Calu3 (cell line): Measurements from ENCODE around the gene CHPF. TPM values are rescaled to one million over a fixed set of nuclear protein-coding genes. Genes with fewer than 3 reads are reported as not detected.

ENCODE experiments used
- BruUV-seq: library from RNA; stranded (reverse); fragments of 400-500 nt; replicated peaks from 2 replicates; lab custom pipeline; 2021; lab: Mats Ljungman, UMichigan
- CTCF ChIA-PET: fragments of 300-600 bp; sonication (Branson Sonifier 250); formaldehyde crosslinking; loops from one replicate; lab custom pipeline; 2022; ENCODE audit warnings: antibody characterized with exemption; lab: Charles Lee
- DNase-seq: peaks from one replicate; pipeline ENCODE4 v3.0.0; 2022
- H3K27ac Mint-ChIP-seq: one replicate; pipeline ENCODE4 v1.8.0; 2022; ENCODE audit warnings: mixed read lengths; ENCODE audit not compliant: unreplicated experiment
- H3K27me3 Mint-ChIP-seq: one replicate; pipeline ENCODE4 v1.8.0; 2022; ENCODE audit warnings: mixed read lengths; ENCODE audit not compliant: unreplicated experiment
- H3K36me3 Mint-ChIP-seq: one replicate; pipeline ENCODE4 v1.8.0; 2022; ENCODE audit warnings: mild to moderate bottlenecking, moderate library complexity, mixed read lengths; ENCODE audit not compliant: insufficient read depth, unreplicated experiment
- H3K4me1 Mint-ChIP-seq: one replicate; pipeline ENCODE4 v1.8.0; 2022; ENCODE audit warnings: mild to moderate bottlenecking, low read depth, mixed read lengths; ENCODE audit not compliant: unreplicated experiment
- H3K4me3 Mint-ChIP-seq: one replicate; pipeline ENCODE4 v1.8.0; 2022; ENCODE audit warnings: mild to moderate bottlenecking, low read depth, moderate library complexity, mixed read lengths; ENCODE audit not compliant: unreplicated experiment
- H3K9me3 Mint-ChIP-seq: one replicate; pipeline ENCODE4 v1.8.0; 2022; ENCODE audit warnings: low read depth, mixed read lengths; ENCODE audit not compliant: unreplicated experiment
- CTCF ChIP-seq: fragments of 200-600 bp; IDR thresholded peaks from one replicate; pipeline ENCODE4 v1.8.0; 2022; ENCODE audit warnings: antibody characterized with exemption; ENCODE audit not compliant: unreplicated experiment
- intact Hi-C: fragments of 100-400 bp; cut with micrococcal nuclease; formaldehyde crosslinking; loops from one replicate; pipeline ENCODE4 v1.10.0; 2022; ENCODE audit not compliant: unreplicated experiment
- total RNA-seq: library from RNA; stranded (reverse); gene quantifications from 2 replicates; pipeline ENCODE4 v1.2.3, GENCODE V29; 2022

Gene CHPF
- total RNA-seq, 1 experiment from 2014 or later: 141 TPM

- Mint-ChIP-seq H3K4me1 (no peaks in the 10 kb centered on the region), H3K36me3 (peaks cover 14% of the 10 kb centered on the region), H3K4me3 (no peak overlapping the region), H3K27ac (no peak overlapping the region), H3K27me3 (peaks cover 48% of the 10 kb centered on the region), H3K9me3 (no peaks in the 10 kb centered on the region)
- TF ChIP-seq CTCF: no peak
- intact Hi-C loops: no loop called here
- CTCF ChIA-PET: no interaction called here
- BruUV-seq: no TSS peak
- DNase-seq: no peak
Measured at GRCh38 chr2:219493086-219493485, 50.5 kb downstream of the CHPF start.

- Mint-ChIP-seq H3K36me3 (peaks cover 9% of the 10 kb centered on the region), H3K27me3 (peaks cover 53% of the 10 kb centered on the region), H3K9me3 (no peaks in the 10 kb centered on the region), H3K27ac (no peak overlapping the region), H3K4me3 (no peak overlapping the region), H3K4me1 (no peaks in the 10 kb centered on the region)
- intact Hi-C loops: no loop called here
- CTCF ChIA-PET: no interaction called here
- DNase-seq: no peak
- TF ChIP-seq CTCF: no peak
- BruUV-seq: no TSS peak
Measured at GRCh38 chr2:219492575-219492974, 51.0 kb downstream of the CHPF start.

- Mint-ChIP-seq H3K27me3 (peaks cover 64% of the 10 kb centered on the region), H3K36me3 (no peaks in the 10 kb centered on the region), H3K4me3 (no peak overlapping the region), H3K27ac (no peak overlapping the region), H3K9me3 (no peaks in the 10 kb centered on the region), H3K4me1 (no peaks in the 10 kb centered on the region)
- CTCF ChIA-PET: no interaction called here
- BruUV-seq: no TSS peak
- no peak for TF ChIP-seq CTCF
- intact Hi-C loops: no loop called here
- no peak for DNase-seq
Measured at GRCh38 chr2:219491278-219491963, 52.2 kb downstream of the CHPF start.

GRCh38 chr2:219490600-219491130, 52.9 kb downstream of the CHPF start:
- H3K4me1 Mint-ChIP-seq: no peaks in the 10 kb centered on the region
- no peak overlapping the region for H3K4me3 Mint-ChIP-seq
- DNase-seq: no peak
- no TSS peak for BruUV-seq
- TF ChIP-seq CTCF: no peak
- no peaks in the 10 kb centered on the region for H3K36me3 Mint-ChIP-seq
- peaks cover 72% of the 10 kb centered on the region for H3K27me3 Mint-ChIP-seq
- intact Hi-C loops: no loop called here
- H3K27ac Mint-ChIP-seq: no peak overlapping the region
- no peaks in the 10 kb centered on the region for H3K9me3 Mint-ChIP-seq
- CTCF ChIA-PET: no interaction called here
